Measurements from ENCODE around the gene MEA1.
"Not testable (repeated sequence)": the region's sequence is repeated elsewhere in the genome, so short reads cannot be mapped to it uniquely, and the experiment has no call there.

MEA1 gene

GRCh38 chr6:43013843-43014433 is at the start of gene MEA1, which contains the start of gene KLHDC3:
Gene MEA1, minus strand, starts transcription at chr6:43013946. Its CDS starts 133 bp downstream, at chr6:43013813.
Gene KLHDC3, plus strand, starts transcription at chr6:43014249. Its CDS starts 2,944 bp downstream, at chr6:43017193.
- peak; percentile 100 for DNase-seq

GRCh38 chr6:43062818-43063217 is 49.1 kb upstream of the MEA1 start:
- no peak for DNase-seq

GRCh38 chr6:43061861-43062260 is 48.1 kb upstream of the MEA1 start:
- DNase-seq: no peak

- DNase-seq: no peak
Measured at GRCh38 chr6:43060755-43061633, 47.2 kb upstream of the MEA1 start.

- DNase-seq: no peak
Measured at GRCh38 chr6:43060034-43060754, 46.4 kb upstream of the MEA1 start.

GRCh38 chr6:43059168-43060033 is 45.7 kb upstream of the MEA1 start, which contains the start of the genes KLC4 and MRPL2:
Gene KLC4, plus strand, starts transcription at chr6:43059631. Its CDS starts 1,705 bp downstream, at chr6:43061336.
Gene MRPL2, minus strand, starts transcription at chr6:43059434. Its CDS starts 53 bp downstream, at chr6:43059381.
- DNase-seq: peak; percentile 98

GRCh38 chr6:43058531-43058930 is 44.8 kb upstream of the MEA1 start:
- DNase-seq: no peak

- DNase-seq: no peak
Measured at GRCh38 chr6:43055966-43056365, 42.2 kb upstream of the MEA1 start.

GRCh38 chr6:43054206-43054943 is 40.6 kb upstream of the MEA1 start:
- DNase-seq: no peak

GRCh38 chr6:43053545-43054205 is 39.9 kb upstream of the MEA1 start, which contains the start of gene CUL7:
Gene CUL7, minus strand, starts transcription at chr6:43053851. Its CDS starts 1,063 bp downstream, at chr6:43052788.
- peak; percentile 92 for DNase-seq

- DNase-seq: no peak
Measured at GRCh38 chr6:43052842-43053544, 39.2 kb upstream of the MEA1 start.

- DNase-seq: no peak
Measured at GRCh38 chr6:43052225-43052841, 38.6 kb upstream of the MEA1 start.

- DNase-seq: no peak
Measured at GRCh38 chr6:43050981-43051380, 37.2 kb upstream of the MEA1 start.

- DNase-seq: no peak
Measured at GRCh38 chr6:43047998-43048397, 34.3 kb upstream of the MEA1 start.

- DNase-seq: no peak
Measured at GRCh38 chr6:43045371-43045930, 31.7 kb upstream of the MEA1 start.

GRCh38 chr6:43043310-43043709 is 29.6 kb upstream of the MEA1 start:
- DNase-seq: no peak

- DNase-seq: not testable (repeated sequence)
Measured at GRCh38 chr6:43041475-43041874, 27.7 kb upstream of the MEA1 start.

- no peak for DNase-seq
Measured at GRCh38 chr6:43040542-43041257, 27.0 kb upstream of the MEA1 start.

GRCh38 chr6:43038727-43039126 is 25.0 kb upstream of the MEA1 start:
- DNase-seq: no peak
